ENCODE data around the gene ABTB2. TPM values are rescaled to one million over a fixed set of nuclear protein-coding genes. Genes with fewer than 3 reads are reported as not detected.
A peak's percentile ranks its signal among the peaks of the same experiment; 100 is the strongest.

Gene ABTB2
- total RNA-seq, 1 donor from 2014 or later = 72.8 TPM

DNA sequence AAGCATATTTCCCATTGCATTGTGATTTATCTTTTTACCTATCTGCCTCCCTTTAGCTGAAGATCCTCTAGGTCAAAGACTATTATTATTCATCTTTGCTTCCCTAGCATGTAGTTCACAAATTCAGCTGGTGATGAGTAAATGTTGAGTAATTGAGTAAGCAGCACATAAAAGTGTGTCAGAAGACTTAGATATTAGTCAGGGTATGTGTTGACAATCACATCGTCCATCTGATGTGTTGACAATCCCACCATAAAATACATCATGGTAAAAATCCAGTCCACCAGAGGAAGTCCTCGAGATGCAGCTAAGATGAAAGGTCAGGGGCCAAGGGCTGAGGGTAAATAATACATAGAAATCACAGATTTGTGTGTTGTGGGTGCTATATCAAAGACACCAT is 22.9 kb upstream of the ABTB2 start:
- TF ChIP-seq, protein P1, sequence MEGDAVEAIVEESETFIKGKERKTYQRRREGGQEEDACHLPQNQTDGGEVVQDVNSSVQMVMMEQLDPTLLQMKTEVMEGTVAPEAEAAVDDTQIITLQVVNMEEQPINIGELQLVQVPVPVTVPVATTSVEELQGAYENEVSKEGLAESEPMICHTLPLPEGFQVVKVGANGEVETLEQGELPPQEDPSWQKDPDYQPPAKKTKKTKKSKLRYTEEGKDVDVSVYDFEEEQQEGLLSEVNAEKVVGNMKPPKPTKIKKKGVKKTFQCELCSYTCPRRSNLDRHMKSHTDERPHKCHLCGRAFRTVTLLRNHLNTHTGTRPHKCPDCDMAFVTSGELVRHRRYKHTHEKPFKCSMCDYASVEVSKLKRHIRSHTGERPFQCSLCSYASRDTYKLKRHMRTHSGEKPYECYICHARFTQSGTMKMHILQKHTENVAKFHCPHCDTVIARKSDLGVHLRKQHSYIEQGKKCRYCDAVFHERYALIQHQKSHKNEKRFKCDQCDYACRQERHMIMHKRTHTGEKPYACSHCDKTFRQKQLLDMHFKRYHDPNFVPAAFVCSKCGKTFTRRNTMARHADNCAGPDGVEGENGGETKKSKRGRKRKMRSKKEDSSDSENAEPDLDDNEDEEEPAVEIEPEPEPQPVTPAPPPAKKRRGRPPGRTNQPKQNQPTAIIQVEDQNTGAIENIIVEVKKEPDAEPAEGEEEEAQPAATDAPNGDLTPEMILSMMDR (IDR thresholded peaks at IDR 0.05; ENCODE audit: unreplicated experiment) = no peak
- no peak for DNase-seq (ENCODE audit: low spot score)
- peaks cover 4% of the 10 kb centered on the region for H3K4me1 Mint-ChIP-seq (ENCODE audit: unreplicated experiment)
- H3K4me3 Mint-ChIP-seq (ENCODE audit: unreplicated experiment) = no peak overlapping the region
- H3K27ac Mint-ChIP-seq (ENCODE audit: unreplicated experiment) = no peak overlapping the region
- peaks cover 13% of the 10 kb centered on the region for H3K36me3 Mint-ChIP-seq (ENCODE audit: low read depth, unreplicated experiment)
- H3K9me3 Mint-ChIP-seq (ENCODE audit: unreplicated experiment) = no peaks in the 10 kb centered on the region
- peaks cover under 1% of the 10 kb centered on the region for H3K27me3 Mint-ChIP-seq (ENCODE audit: unreplicated experiment)

DNA sequence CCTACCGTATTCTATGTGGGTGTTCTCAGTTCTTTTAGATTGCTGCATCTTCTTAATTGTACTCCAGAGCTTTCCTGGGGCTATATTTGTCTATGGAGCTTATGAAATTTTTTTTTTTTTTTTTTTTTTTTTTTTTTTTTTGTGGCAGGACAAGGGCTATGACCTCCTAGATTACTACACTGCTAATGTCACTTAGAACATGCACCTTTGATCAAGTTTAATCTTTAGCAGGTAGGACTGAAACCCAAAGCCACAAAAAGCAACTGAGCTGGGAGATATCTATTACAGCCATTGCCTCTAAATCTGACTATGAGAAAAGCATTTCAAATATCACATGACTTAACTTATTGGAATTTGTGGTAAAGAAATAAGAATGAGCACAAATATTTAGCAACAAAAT is 21.7 kb upstream of the ABTB2 start:
- peaks cover 1% of the 10 kb centered on the region for H3K27me3 Mint-ChIP-seq (ENCODE audit: unreplicated experiment)

DNA sequence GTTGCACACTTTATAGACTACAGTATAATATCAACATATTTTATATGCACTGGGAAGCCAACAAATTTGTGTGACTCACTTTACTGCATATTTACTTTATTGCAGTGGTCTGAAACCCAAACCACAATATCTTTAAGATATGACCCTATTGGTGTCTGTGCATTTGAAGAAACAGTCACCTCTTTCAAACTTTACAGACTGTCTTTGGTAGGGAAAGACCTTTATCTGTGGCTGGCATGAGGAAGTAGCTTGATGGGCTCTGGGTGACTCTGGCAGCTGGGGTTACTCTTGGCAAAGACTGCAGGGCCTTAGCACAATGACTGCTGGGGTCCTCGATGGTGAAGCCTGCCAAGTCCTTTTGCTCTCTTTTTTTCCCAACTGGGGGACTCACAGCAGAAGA is 21.3 kb upstream of the ABTB2 start:
- H3K36me3 Mint-ChIP-seq (ENCODE audit: low read depth, unreplicated experiment) = peaks cover 13% of the 10 kb centered on the region
- no peaks in the 10 kb centered on the region for H3K9me3 Mint-ChIP-seq (ENCODE audit: unreplicated experiment)
- H3K27ac Mint-ChIP-seq (ENCODE audit: unreplicated experiment) = no peak overlapping the region
- peaks cover 4% of the 10 kb centered on the region for H3K4me1 Mint-ChIP-seq (ENCODE audit: unreplicated experiment)
- TF ChIP-seq, protein P1 (IDR thresholded peaks at IDR 0.05; ENCODE audit: unreplicated experiment) = no peak
- H3K4me3 Mint-ChIP-seq (ENCODE audit: unreplicated experiment) = peak overlapping the region; percentile 15
- no peak for DNase-seq (ENCODE audit: low spot score)
- peaks cover 1% of the 10 kb centered on the region for H3K27me3 Mint-ChIP-seq (ENCODE audit: unreplicated experiment)

More for the DNA sequence above, 21.7 kb upstream of the ABTB2 start:
- no peak overlapping the region for H3K4me3 Mint-ChIP-seq (ENCODE audit: unreplicated experiment)
- peaks cover 4% of the 10 kb centered on the region for H3K4me1 Mint-ChIP-seq (ENCODE audit: unreplicated experiment)
- no peak for DNase-seq (ENCODE audit: low spot score)
- peaks cover 13% of the 10 kb centered on the region for H3K36me3 Mint-ChIP-seq (ENCODE audit: low read depth, unreplicated experiment)
- TF ChIP-seq, protein P1 (IDR thresholded peaks at IDR 0.05; ENCODE audit: unreplicated experiment) = no peak
- H3K27ac Mint-ChIP-seq (ENCODE audit: unreplicated experiment) = no peak overlapping the region
- H3K9me3 Mint-ChIP-seq (ENCODE audit: unreplicated experiment) = no peaks in the 10 kb centered on the region

DNA sequence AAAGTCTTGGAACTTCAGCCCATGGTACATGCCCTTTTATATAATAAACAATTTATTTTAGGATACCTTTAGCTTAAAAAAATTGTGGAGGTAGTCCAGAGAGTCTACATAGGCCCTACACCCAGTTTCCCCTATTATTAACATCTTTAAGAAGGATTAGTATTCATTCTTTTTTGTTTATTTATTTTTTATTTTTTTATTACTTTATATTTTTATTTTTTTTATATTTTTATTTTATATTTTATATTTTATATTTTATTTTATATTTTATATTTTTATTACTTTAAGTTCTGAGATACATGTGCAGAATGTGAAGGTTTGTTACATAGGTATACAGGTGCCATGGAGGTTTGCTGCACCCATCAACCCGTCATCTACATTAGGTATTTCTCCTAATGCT is 15.9 kb upstream of the ABTB2 start:
- H3K27ac Mint-ChIP-seq (ENCODE audit: unreplicated experiment) = no peak overlapping the region
- no peaks in the 10 kb centered on the region for H3K9me3 Mint-ChIP-seq (ENCODE audit: unreplicated experiment)
- no peaks in the 10 kb centered on the region for H3K4me1 Mint-ChIP-seq (ENCODE audit: unreplicated experiment)
- H3K4me3 Mint-ChIP-seq (ENCODE audit: unreplicated experiment) = no peak overlapping the region
- TF ChIP-seq, protein P1 (IDR thresholded peaks at IDR 0.05; ENCODE audit: unreplicated experiment) = no peak
- H3K27me3 Mint-ChIP-seq (ENCODE audit: unreplicated experiment) = peaks cover 1% of the 10 kb centered on the region
- DNase-seq (ENCODE audit: low spot score) = no peak
- H3K36me3 Mint-ChIP-seq (ENCODE audit: low read depth, unreplicated experiment) = peaks cover 9% of the 10 kb centered on the region

DNA sequence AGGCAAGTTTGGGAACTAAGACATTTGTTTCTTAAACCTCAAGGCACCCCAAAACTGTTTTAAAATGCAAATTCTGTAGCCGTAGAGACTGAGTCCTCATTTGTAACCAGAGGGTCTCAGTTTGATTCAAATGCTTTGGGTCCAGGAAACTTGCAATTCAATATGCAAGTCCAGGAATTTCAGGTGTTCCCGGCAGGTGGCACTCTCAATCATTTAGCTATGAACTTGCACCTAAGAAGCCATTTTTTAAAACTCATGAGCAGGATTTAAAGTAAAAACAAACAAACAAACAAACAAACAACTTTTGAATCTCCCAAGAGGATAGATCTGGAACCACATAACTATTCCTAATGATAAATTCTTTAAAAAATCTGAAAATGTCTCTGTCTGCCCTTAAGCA is 8.7 kb upstream of the ABTB2 start:
- H3K4me3 Mint-ChIP-seq (ENCODE audit: unreplicated experiment) = no peak overlapping the region
- no peak overlapping the region for H3K27ac Mint-ChIP-seq (ENCODE audit: unreplicated experiment)
- no peaks in the 10 kb centered on the region for H3K9me3 Mint-ChIP-seq (ENCODE audit: unreplicated experiment)
- TF ChIP-seq, protein P1 (IDR thresholded peaks at IDR 0.05; ENCODE audit: unreplicated experiment) = no peak
- H3K27me3 Mint-ChIP-seq (ENCODE audit: unreplicated experiment) = no peaks in the 10 kb centered on the region
- no peaks in the 10 kb centered on the region for H3K36me3 Mint-ChIP-seq (ENCODE audit: low read depth, unreplicated experiment)
- H3K4me1 Mint-ChIP-seq (ENCODE audit: unreplicated experiment) = peaks cover 27% of the 10 kb centered on the region
- no peak for DNase-seq (ENCODE audit: low spot score)
